Suprapubic skin (tissue), 3 donors: ENCODE measurements around the gene UHMK1.

Experiments
- EP300 ChIP-seq: sonication (generic); formaldehyde crosslinking; IDR thresholded peaks from one replicate; pipeline ENCODE4 v1.6.1; 2017; ENCODE audit warnings: antibody characterized with exemption
- POLR2A ChIP-seq, 2 donors: fragments of 450-650 bp; IDR thresholded peaks; one replicate each; pipeline ENCODE4 v1.6.1; 2017; ENCODE audit warnings: antibody characterized with exemption in 2 of 2, mild to moderate bottlenecking in 2 of 2, moderate library complexity in 2 of 2
- TF ChIP-seq, protein P1 (sequence below), 2 donors: fragments of 200-600 bp in 1 of 2; fragments of 450-650 bp in 1 of 2; sonication (generic) in 1 of 2; IDR thresholded peaks; one replicate each; pipeline ENCODE4 v1.5.1; 2016 to 2019; ENCODE audit warnings: antibody characterized with exemption in 2 of 2, mild to moderate bottlenecking in 1 of 2, moderate library complexity in 1 of 2

DNA sequence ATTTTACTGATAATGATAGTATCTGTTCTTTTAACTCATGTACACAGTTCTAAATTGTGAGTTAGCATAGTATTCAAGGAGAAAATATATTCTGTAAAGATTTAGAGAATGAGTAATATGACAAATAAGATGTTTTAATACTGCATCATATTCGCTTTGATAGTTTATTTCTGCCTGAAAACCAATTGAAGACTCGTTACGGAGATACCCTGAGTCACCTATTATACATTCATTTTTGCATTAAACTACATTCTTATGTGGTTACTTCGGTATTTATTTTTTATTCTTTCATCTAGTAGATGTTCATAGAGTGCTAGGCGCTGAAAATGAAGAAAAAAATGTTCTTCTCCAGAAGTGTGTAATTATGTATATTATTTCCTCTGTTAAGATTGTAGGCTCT lies 5.3 kb downstream of the UHMK1 start:
- TF ChIP-seq, protein P1, sequence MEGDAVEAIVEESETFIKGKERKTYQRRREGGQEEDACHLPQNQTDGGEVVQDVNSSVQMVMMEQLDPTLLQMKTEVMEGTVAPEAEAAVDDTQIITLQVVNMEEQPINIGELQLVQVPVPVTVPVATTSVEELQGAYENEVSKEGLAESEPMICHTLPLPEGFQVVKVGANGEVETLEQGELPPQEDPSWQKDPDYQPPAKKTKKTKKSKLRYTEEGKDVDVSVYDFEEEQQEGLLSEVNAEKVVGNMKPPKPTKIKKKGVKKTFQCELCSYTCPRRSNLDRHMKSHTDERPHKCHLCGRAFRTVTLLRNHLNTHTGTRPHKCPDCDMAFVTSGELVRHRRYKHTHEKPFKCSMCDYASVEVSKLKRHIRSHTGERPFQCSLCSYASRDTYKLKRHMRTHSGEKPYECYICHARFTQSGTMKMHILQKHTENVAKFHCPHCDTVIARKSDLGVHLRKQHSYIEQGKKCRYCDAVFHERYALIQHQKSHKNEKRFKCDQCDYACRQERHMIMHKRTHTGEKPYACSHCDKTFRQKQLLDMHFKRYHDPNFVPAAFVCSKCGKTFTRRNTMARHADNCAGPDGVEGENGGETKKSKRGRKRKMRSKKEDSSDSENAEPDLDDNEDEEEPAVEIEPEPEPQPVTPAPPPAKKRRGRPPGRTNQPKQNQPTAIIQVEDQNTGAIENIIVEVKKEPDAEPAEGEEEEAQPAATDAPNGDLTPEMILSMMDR (IDR thresholded peaks at IDR 0.05) = no peak
- TF ChIP-seq EP300 (no peak), POLR2A (IDR thresholded peaks at IDR 0.05) (no peak)
